ENCODE results near the gene BBS2.
A peak's percentile ranks its signal among the peaks of the same experiment; 100 is the strongest.

The BBS2 gene, protein sequence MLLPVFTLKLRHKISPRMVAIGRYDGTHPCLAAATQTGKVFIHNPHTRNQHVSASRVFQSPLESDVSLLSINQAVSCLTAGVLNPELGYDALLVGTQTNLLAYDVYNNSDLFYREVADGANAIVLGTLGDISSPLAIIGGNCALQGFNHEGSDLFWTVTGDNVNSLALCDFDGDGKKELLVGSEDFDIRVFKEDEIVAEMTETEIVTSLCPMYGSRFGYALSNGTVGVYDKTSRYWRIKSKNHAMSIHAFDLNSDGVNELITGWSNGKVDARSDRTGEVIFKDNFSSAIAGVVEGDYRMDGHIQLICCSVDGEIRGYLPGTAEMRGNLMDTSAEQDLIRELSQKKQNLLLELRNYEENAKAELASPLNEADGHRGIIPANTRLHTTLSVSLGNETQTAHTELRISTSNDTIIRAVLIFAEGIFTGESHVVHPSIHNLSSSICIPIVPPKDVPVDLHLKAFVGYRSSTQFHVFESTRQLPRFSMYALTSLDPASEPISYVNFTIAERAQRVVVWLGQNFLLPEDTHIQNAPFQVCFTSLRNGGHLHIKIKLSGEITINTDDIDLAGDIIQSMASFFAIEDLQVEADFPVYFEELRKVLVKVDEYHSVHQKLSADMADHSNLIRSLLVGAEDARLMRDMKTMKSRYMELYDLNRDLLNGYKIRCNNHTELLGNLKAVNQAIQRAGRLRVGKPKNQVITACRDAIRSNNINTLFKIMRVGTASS

DNA sequence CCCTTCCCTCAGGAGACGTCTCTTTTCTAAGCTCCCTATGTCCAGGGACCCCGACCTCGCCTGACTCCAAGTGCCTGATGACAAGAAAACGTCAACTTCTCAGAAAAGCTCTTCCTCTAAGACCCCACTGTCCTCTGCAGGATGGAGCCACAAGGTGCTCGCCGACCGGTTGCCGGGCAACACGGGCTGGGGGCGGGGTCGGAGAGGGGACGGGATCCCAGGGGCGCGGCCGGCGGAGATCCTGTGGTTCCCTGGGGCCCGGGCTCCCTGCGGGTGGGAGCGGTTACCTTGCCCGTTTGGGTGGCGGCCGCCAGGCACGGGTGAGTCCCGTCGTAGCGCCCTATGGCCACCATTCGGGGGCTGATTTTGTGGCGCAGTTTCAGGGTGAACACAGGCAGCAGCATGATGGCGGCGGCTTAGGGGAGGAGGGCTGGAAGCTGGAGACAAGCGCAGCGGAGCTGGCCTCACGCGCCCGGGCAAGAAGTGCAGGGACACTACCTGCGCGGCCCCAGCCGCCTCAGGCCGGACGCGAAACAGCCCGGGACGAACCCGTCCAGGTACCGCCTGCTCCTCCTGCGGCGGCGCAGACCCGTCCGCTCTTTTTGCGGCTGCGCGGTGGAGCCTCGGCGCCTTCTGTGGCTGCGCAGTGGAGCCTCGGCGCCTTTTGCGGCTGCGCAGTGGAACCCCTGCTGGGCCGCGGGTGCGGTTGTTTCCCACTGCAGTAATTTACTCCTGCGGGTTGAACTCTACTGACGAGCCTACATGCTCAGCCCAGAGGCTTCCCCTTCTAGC is at the start of gene BBS2:
BBS2 (minus strand) TSS at position 566 of the 792 bp plus-strand sequence; CDS start at position 404, 162 bp downstream.
- peak; percentile 85 for DNase-seq

DNA sequence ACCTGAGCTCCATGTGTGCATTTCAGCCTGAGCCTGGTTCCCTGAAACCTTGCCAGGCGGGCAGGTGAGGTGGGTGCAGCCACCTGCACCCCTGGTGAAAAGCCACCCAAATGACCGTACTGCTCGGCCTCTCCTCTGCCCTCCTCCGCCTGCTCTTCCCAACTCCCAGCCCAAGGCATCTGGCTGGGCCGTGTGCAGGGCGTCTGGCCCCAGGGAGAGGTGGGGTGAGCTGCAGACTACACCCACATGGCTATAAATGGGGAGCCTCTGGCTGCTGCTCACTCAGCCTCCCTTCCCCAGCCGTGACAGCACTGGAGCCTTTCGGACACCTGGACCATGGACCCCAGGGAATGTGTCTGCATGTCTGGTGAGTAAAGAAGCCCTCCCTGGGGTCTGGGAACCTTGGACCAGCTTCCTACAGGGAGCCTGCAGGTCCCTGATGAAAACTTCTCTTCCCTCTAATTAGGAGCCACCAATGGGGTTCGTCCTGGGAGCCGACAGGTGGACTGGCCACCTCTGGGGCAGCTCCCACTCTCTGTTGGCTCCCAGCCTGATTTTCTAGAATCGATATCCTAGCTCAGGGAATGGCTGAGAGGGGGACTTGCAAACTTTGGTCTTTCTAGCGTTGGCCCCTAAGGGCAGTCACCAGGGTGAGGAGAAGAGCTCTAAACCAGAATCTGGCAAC is 45.1 kb upstream of the BBS2 start, which contains the start of gene MT4:
MT4 (plus strand) TSS at position 281 of the 685 bp plus-strand sequence; CDS start at position 337, 56 bp downstream.
- no peak for DNase-seq

DNA sequence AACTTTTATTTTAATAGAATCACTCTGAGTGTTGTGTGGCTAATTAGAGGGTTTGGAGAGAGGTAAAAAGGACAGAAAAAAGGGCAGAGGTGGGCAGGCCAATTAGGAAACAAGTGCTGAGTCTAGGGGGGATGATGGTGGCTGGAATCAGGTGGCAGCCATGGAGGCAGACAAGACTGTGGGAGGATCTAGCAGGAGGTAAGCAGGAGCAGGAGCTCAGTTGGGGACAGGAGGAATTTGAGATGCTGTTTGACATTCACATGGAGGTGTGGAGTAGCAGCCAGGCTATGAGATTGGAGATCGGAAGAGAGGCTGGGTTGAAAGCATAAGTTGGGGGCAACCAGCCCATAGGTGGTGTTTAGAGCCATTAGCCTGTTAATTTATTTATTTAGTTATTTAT is 41.3 kb upstream of the BBS2 start:
- peak; percentile 38 for DNase-seq

DNA sequence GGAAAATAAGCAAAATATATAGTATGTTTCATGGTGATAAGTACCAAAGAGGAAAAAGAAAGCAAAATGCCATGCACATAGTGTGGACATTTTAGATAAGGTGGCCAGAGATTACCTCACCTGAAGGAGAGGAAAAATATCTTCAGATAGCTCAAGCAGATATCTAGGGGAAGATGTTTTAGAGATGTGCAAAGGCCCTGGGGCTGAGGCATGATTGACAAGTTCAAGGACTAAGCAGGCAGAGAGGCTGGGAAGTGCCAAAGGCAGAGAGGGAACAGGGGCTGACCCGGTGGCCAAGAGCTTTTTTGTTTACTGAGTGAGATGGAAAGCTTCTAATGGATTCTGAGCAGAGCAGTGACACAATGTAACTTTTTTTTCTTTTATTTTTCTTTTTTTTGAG is 40.6 kb upstream of the BBS2 start:
- no peak for DNase-seq

DNA sequence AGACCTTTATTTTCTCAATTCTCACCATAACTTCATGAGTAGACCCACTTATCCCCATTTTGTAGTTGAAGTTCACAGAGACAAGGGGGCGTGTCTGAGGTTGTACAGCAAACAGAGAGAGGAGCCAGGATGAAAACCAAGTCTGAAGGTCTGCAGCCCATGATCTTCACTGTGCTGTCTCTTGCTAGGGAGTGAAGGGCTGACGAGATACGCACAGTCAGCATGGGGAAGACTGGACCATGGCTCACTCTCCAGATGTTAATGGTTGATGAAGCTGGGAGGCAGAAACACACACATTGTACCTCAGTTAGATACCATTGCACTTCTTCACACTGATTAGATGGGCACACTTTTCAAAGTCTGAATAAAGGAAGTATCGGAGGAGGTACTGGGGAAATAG is 39.3 kb upstream of the BBS2 start:
- DNase-seq, result no peak

DNA sequence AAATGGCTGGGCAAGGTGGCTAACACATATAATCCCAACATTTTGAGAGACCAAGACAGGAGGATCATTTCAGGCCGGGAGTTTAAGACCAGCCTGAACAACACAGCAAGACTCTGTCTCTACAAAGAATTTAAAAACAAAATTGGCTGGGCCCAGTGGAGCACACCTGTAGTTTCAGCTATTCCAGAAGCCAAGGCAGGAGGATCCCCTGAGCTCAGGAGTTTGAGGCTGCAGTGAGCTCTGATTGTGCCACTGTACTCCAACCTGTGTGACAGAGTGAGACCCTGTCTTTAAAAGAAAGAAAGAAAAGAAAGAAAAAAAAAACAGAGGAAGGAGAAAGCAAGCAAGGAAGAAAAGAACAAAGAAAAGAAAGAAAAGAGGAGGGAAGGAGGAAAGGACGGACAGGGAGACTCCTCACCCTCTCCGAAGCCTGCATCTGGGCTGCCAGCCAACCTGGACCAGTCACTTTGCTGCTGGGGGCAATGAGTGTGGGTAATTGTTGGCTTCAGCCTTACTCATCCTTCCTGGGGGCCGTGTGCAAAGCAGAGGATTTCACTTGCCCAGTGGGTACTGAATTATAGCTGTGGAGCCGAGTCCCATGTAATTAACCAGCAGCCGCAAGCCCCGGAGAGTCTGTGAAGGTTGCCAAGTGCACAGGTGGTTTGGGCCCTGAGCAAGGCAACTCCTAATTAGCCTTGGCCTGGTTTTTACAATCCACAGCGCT is 38.4 kb upstream of the BBS2 start:
- peak; percentile 84 for DNase-seq

DNA sequence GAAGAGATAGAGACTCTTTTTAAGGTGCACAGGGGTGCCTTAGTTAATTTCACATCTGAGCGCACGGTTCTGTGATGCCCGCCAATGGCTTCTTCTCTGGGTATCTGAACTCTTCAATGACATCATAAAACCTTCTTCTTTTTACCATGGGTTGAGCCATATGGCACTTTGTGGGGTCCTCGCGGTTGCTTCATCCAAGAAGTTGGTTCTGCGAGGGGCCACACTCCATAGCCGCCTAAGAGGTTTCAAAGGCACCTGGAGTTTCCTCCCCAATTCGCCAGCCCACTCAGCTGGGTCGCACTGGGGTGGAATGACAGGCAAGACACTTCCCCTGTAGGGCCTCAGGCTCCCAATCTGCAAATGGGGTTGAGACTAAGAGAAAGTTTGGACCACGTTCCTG is 34.6 kb upstream of the BBS2 start:
- DNase-seq, result no peak

DNA sequence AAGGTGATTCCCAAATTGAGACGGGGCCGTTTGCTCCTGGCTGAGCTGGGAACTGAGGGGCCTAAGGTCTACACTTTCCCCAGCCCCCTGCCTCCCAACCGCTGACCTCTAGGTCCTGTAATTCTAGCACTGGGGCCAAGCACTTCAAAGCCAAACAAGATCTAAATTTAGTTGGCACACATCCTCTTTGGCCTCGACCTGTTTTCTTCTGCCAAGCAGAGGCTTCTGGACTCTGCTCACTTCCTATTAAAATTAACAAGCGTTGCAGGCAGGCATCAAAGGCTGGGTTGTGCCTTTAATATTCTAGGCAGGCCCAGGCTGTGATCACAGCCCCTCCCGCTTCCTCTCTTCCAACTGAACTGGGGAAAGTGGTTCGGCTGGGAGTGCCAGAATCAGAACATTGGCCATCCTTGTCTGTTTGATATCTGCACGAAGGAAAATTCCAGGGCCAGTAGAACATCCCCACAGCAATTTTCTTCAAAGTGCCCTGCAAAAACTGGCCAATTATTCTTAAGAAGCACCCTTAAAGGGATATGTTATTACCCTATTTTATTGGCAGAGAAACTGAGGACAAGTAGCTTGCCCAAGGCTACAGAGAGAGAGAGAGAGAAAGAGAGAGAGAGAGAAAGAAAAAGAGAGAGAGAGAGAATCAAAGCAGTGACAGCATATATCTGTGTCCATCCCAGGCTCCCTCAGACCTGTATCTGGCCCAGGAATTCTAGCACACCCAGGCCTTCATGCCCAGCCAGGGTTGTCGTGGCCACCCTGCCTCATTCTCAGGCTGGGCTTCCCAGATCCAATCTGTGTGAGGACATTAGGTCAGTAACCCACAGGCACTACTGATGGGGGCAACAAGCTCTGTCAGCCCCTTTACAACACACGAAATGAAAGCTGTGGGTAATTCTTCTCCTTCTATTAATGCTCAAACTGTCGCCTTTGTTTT is 32.2 kb upstream of the BBS2 start:
- DNase-seq, result no peak

DNA sequence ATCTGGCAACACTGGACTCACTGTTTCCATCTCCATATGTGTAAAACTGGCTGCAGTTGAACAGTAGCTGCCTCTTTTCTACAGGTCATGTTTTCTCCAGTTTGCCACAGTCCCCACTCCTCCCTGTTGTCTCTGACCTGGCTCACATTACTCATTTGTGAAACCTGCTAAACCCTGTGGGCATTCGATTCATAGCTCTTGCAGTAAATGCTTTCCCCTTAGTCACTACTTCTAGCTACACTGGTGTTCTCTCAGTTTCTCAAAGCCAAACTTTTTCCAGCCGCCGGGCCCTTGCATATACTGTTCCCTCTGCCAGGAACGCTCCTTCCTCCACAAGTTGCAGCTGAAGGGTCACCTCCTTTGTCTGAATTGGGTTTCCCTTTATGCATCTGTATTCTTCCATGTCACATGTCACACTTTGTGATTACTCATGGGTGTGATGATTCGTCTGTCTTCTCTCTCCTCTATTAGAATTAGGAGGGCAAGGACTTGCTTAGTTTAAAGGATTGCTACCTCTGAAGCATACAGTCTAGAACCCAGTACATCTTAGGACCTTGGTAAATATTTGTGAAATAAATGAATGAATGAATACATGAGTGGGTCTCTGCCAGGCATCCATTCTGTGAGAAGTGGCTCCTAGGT is 30.0 kb upstream of the BBS2 start:
- DNase-seq, result no peak

DNA sequence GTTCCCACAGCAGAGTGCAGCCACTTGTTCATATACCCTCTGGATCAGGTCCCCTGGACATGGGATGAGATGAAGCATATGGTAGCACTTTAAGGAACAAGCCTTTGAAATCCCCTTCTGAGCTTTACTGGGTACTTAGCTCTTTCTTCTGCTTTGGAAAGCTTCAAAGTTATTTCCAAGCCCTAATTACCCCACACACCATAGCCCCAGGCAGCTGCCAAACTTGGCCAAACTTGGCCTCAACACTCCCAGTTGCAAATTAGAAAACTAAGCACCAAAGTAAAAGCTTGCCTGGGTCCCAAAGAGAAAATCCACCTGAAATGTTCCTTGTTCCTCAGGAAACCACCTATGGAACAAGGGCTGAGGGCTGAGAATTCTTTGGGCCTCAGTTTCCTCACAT is 29.3 kb upstream of the BBS2 start:
- no peak for DNase-seq

DNA sequence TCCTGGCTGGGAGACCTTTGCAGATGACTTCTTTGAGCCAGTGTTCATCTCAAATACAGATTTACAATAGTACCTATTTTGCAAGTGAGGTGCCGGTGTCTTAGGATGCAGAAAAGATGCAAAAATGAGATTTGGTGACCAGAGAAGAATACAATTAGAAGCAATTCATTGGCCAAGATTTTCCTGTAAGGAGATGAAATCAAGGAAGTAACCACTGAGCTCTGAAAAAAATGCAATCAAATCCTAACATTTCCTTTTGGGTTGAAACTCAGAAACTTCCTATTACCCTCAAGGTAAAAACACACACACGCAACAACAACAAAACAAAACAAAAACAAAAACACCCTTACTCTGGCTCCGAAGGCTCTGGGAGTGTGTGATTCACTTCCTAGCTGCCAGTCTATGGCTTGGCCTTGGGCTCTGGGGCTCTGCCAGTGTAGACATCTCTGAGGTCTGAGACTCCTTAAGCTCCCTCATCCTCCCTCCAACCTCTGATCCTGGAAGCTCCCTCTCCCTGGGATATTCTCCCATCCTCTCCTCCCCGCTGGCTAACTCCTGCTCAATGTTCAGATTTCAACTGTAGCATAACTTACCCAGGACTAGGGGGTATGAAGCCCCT is 28.2 kb upstream of the BBS2 start:
- DNase-seq, result no peak

DNA sequence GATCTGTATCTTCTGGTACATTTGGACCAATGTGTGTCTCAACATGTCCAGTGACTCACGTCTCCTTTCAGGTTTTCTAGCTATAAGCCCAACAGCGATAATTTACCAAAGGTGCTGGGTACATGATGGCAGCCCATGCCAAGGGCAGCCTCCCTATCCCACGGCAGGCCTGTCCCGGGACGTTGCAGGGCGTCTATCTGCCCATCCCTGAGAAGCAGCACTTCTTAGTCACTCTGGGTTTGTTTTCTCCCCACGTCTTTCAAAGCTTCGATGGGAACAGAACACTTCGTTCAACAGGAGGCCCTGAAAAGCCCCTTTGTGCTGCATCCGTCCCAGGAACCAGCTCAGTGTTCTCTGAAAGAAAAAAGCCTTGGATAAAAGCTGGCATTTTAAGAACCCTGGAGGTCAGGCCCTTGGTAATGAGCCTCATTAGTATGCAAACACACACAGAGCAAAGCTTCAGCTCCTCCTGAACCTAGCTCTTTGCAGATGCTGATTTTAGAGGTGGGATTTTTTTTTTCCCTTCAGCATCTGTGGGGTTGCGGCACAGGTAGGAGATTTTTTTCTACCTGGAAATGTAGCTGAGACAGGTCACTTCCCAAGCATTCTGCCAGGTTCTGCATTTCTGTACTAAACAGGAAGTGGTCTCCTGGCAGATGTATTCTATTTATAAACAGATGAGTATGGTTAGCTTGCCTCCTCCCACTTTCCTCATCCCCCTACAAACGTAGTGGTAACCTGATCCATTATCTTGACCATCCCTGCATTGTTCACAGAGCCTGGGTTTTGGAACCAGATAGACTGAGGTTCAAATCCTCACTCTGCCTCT is 27.5 kb upstream of the BBS2 start:
- DNase-seq, result no peak

DNA sequence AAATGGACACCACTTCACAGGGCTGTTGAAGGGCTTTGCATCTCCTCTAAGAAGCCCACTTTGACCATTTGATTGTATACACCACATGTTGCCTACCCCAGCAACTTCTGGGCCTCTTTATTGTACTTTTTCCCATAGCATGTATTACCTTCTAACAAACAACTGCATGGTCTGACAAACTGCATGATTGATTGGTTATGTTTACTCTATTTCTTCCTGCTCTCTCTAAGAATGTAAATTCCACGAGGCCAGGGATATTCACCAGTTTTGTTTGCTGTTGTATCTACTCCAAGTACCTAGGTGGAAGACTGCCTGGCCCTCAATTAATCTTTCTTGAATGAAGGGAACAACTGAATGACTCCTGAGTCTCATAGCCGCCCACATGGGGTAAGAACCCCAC is 22.2 kb upstream of the BBS2 start:
- DNase-seq, result no peak

DNA sequence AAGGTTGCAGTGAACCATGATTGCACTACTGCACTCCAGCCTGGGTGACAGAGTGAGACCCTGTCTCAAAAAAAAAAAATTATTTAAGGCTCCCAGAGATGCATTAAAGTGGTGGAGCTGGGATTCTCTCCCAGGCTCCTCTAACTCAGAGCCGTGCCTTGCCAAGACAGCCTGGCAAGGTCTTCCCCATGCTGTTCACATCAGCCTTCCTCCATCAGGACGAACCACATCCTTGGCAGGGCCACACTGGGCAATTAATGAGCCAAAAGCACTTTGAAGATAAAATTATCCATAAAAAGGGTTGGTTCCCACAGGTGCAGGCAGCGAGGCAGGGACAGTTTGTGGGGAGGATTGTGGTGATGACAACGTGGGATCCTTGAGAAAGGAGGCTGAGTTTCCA is 19.8 kb upstream of the BBS2 start:
- DNase-seq, result no peak

DNA sequence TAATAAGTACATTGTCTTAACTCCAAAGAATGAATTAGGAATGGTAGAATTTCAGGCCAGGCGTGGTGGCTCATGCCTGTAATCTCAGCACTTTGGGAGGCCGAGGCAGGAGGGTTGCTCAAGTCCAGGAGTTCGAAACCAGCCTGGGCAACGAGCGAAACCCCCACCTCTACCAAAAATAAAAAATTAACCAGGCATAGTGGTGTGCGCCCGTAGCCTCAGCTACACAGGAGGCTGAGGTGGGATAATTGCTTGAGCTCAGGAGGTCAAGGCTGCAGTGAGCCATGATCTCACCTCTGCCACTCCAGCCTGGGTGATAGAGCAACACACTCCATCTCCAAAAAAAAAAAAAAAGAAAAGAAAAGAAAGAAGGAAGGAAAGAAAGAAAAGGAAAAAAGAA is 18.5 kb upstream of the BBS2 start:
- no peak for DNase-seq

DNA sequence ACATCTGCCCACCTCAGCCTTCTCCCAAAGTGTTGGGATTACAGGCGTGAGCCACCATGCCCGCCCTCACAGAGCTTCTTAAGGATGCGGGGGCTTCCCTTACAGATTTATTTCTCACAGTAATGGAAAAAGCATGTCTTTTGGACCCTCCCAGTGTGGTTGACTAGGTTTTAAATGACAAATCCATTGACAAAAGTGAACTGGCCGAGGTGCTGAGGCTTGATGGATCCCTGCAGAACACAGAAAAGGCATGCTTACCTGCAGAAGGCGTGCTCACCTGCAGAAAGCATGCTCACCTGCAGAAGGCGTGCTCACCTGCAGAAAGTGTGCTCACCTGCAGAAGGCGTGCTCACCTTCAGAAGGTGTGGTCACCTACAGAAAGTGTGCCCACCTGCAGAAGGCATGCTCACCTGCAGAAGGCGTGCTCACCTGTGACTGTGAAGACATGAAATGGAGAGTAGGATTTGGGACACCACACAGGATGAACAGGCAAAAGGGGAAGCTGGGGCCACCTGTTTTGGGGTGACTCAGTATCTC is 15.1 kb upstream of the BBS2 start:
- DNase-seq, result no peak

DNA sequence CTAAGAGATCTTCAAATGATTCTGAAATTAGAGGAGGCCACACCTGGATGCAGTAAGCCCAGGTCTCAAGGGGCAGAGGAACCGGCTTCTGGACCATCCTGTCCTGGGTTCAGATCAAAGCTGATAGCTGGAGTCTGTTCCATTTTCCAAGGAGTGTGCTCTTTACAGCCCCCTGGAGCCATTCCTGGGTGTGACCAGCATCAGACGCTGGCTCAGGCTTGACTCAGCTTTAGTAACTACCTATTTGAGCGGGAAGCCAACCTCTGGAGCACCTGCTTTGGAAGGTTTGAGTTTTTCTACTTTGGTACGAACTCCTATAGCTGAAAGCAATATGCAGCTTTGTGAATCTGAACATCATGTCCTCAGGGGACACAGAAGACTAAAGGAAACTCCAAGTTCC is 12.9 kb upstream of the BBS2 start:
- no peak for DNase-seq

DNA sequence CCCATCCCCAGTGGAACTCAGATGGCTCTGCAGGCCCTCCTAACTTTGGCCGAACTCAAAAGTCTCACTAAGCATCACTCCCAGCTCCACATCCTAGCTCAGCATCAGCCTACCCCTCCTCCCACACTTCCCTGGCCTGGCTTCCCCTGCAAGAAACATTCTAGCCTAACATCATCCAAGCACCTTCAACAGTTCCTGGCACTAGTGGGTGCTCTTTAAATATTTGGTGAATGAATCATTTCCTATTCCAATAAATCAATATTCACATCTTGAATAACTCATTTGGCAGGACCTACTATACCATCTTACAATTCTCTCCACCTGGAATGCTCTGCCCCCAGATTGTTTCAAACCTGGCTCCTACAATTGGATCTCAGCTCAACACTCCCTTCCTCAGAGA is 11.0 kb upstream of the BBS2 start:
- DNase-seq, result no peak

DNA sequence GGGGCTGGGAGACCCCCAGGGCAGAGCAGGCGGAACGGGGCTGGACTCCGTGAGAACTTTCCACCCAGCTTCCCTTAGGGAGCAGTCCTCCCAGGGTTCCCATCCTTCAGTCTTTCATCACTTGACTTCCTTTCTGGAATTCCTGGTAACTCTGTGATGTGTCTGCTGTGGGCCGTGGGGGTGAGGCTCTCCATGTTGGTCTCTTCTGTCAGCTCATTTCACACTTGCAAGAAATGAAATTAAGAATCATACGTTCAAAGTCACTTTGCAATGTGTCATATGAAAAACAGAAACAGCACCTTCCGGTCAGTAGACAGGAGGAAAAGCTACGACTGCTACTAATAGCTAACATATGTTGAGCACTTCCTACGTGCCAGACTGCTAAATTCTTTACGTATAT is 5.4 kb upstream of the BBS2 start:
- no peak for DNase-seq
